ENCODE measurements around the gene BICD2.

BICD2 gene

GRCh38 chr9:92807757-92808725 lies 43.4 kb upstream of the BICD2 start:
- Histone ChIP-seq H2BK12ac (ENCODE audit: low read length) (no peak overlapping the region), H3K18ac (ENCODE audit: low read length) (peak overlapping the region; percentile 85), H3K23ac (ENCODE audit: low read depth, low read length, poor library complexity) (peak overlapping the region; percentile 85), H3K4me3 (ENCODE audit: low read length in 2 of 2) (peak overlapping the region in 1 of 2 donors; percentile 12), H3K4me1 (ENCODE audit: control insufficient read depth in 2 of 2, insufficient read depth in 1 of 2, low read depth in 1 of 2, low read length in 2 of 2) (no peaks in the 10 kb centered on the region), H2BK5ac (ENCODE audit: low read length) (peak overlapping the region; percentile 11), H2AFZ (ENCODE audit: low read length) (peak overlapping the region; percentile 94), H2BK15ac (ENCODE audit: low read length) (peak overlapping the region; percentile 37), H3K14ac (ENCODE audit: low read length) (peak overlapping the region; percentile 2), H2AK5ac (ENCODE audit: low read depth, low read length) (peak overlapping the region; percentile 89), H3K36me3 (replicated peaks in 1 of 2; ENCODE audit: control insufficient read depth in 2 of 2, insufficient read depth in 2 of 2, low read length in 2 of 2) (no peaks in the 10 kb centered on the region), H3K4me2 (ENCODE audit: insufficient read depth, low read length, poor library complexity, severe bottlenecking) (peak overlapping the region; percentile 75), H3K79me1 (ENCODE audit: low read depth, low read length) (no peaks in the 10 kb centered on the region), H3K4ac (ENCODE audit: low read length) (no peak overlapping the region), H3K27me3 (ENCODE audit: control insufficient read depth in 3 of 3, insufficient read depth in 3 of 3, low read depth in 1 of 3, low read length in 3 of 3) (peaks cover 29 to 82% (median 54%) of the 10 kb centered on the region in 3 experiments), H3K27ac (replicated peaks; ENCODE audit: low read length) (no peak overlapping the region), H2BK120ac (ENCODE audit: low read depth, low read length) (no peak overlapping the region), H4K91ac (ENCODE audit: low read depth, low read length, poor library complexity) (no peak overlapping the region), H3K9me3 (replicated peaks in 1 of 2; ENCODE audit: control insufficient read depth in 2 of 2, insufficient read depth in 1 of 2, low read depth in 1 of 2, low read length in 2 of 2) (peaks cover 0 to 1% of the 10 kb centered on the region in 2 donors), H4K8ac (ENCODE audit: low read depth, low read length) (no peak overlapping the region), H3K9ac (ENCODE audit: low read depth, low read length, poor library complexity) (no peak overlapping the region)
- DNase-seq (ENCODE audit: low spot score): no peak
- no CpG with 5 or more reads among the region's 76 CpGs for WGBS, 2 donors (ENCODE audit: extremely low coverage in 2 of 2, insufficient read length in 2 of 2, insufficient replicate concordance in 1 of 2)

GRCh38 chr9:92807031-92807756 lies 42.6 kb upstream of the BICD2 start:
- H3K27ac ChIP-seq (replicated peaks; ENCODE audit: low read length): no peak overlapping the region
- H3K4me3 ChIP-seq (ENCODE audit: low read length in 2 of 2): peak overlapping the region in 1 of 2 donors; percentile 12
- H3K23ac ChIP-seq (ENCODE audit: low read depth, low read length, poor library complexity): peak overlapping the region; percentile 5
- peak overlapping the region; percentile 94 for H2AFZ ChIP-seq (ENCODE audit: low read length)
- H2BK15ac ChIP-seq (ENCODE audit: low read length): no peak overlapping the region
- H4K91ac ChIP-seq (ENCODE audit: low read depth, low read length, poor library complexity): no peak overlapping the region
- no CpG with 5 or more reads among the region's 44 CpGs for WGBS, 2 donors (ENCODE audit: extremely low coverage in 2 of 2, insufficient read length in 2 of 2, insufficient replicate concordance in 1 of 2)
- no peak overlapping the region for H2BK120ac ChIP-seq (ENCODE audit: low read depth, low read length)
- H3K79me1 ChIP-seq (ENCODE audit: low read depth, low read length): no peaks in the 10 kb centered on the region
- no peaks in the 10 kb centered on the region for H3K36me3 ChIP-seq (replicated peaks in 1 of 2; ENCODE audit: control insufficient read depth in 2 of 2, insufficient read depth in 2 of 2, low read length in 2 of 2)
- no peak overlapping the region for H3K4me2 ChIP-seq (ENCODE audit: insufficient read depth, low read length, poor library complexity, severe bottlenecking)
- no peak overlapping the region for H2BK12ac ChIP-seq (ENCODE audit: low read length)
- H3K18ac ChIP-seq (ENCODE audit: low read length): peak overlapping the region; percentile 35
- peak overlapping the region; percentile 11 for H2BK5ac ChIP-seq (ENCODE audit: low read length)
- H3K9ac ChIP-seq (ENCODE audit: low read depth, low read length, poor library complexity): no peak overlapping the region
- peak overlapping the region; percentile 2 for H3K14ac ChIP-seq (ENCODE audit: low read length)
- H3K9me3 ChIP-seq (replicated peaks in 1 of 2; ENCODE audit: control insufficient read depth in 2 of 2, insufficient read depth in 1 of 2, low read depth in 1 of 2, low read length in 2 of 2): peaks cover 0 to 1% of the 10 kb centered on the region in 2 donors
- H3K27me3 ChIP-seq (ENCODE audit: control insufficient read depth in 3 of 3, insufficient read depth in 3 of 3, low read depth in 1 of 3, low read length in 3 of 3): peaks cover 29 to 74% (median 52%) of the 10 kb centered on the region in 3 experiments
- H3K4me1 ChIP-seq (ENCODE audit: control insufficient read depth in 2 of 2, insufficient read depth in 1 of 2, low read depth in 1 of 2, low read length in 2 of 2): no peaks in the 10 kb centered on the region
- H4K8ac ChIP-seq (ENCODE audit: low read depth, low read length): peak overlapping the region; percentile 43
- H2AK5ac ChIP-seq (ENCODE audit: low read depth, low read length): peak overlapping the region; percentile 89
- no peak overlapping the region for H3K4ac ChIP-seq (ENCODE audit: low read length)
- no peak for DNase-seq (ENCODE audit: low spot score)

GRCh38 chr9:92804727-92805126 lies 40.1 kb upstream of the BICD2 start:
- H3K4ac ChIP-seq (ENCODE audit: low read length): no peak overlapping the region
- H2BK12ac ChIP-seq (ENCODE audit: low read length): no peak overlapping the region
- H3K27ac ChIP-seq (replicated peaks; ENCODE audit: low read length): no peak overlapping the region
- 100% methylated on average over 2 to 6 of the region's 6 CpGs for WGBS, 2 donors (ENCODE audit: extremely low coverage in 2 of 2, insufficient read length in 2 of 2, insufficient replicate concordance in 1 of 2)
- no peak overlapping the region for H3K9ac ChIP-seq (ENCODE audit: low read depth, low read length, poor library complexity)
- peak overlapping the region; percentile 18 for H4K91ac ChIP-seq (ENCODE audit: low read depth, low read length, poor library complexity)
- no peaks in the 10 kb centered on the region for H3K36me3 ChIP-seq (replicated peaks in 1 of 2; ENCODE audit: control insufficient read depth in 2 of 2, insufficient read depth in 2 of 2, low read length in 2 of 2)
- no peak overlapping the region for H2AFZ ChIP-seq (ENCODE audit: low read length)
- no peak overlapping the region for H3K14ac ChIP-seq (ENCODE audit: low read length)
- no peak for DNase-seq (ENCODE audit: low spot score)
- peak overlapping the region; percentile 28 for H3K23ac ChIP-seq (ENCODE audit: low read depth, low read length, poor library complexity)
- peaks cover 28 to 52% (median 46%) of the 10 kb centered on the region in 3 experiments for H3K27me3 ChIP-seq (ENCODE audit: control insufficient read depth in 3 of 3, insufficient read depth in 3 of 3, low read depth in 1 of 3, low read length in 3 of 3)
- no peak overlapping the region for H2BK15ac ChIP-seq (ENCODE audit: low read length)
- H2BK120ac ChIP-seq (ENCODE audit: low read depth, low read length): no peak overlapping the region
- H3K18ac ChIP-seq (ENCODE audit: low read length): no peak overlapping the region
- H3K9me3 ChIP-seq (replicated peaks in 1 of 2; ENCODE audit: control insufficient read depth in 2 of 2, insufficient read depth in 1 of 2, low read depth in 1 of 2, low read length in 2 of 2): peaks cover 0 to 1% of the 10 kb centered on the region in 2 donors
- H2BK5ac ChIP-seq (ENCODE audit: low read length): no peak overlapping the region
- no peak overlapping the region for H3K4me2 ChIP-seq (ENCODE audit: insufficient read depth, low read length, poor library complexity, severe bottlenecking)
- H4K8ac ChIP-seq (ENCODE audit: low read depth, low read length): no peak overlapping the region
- no peaks in the 10 kb centered on the region for H3K79me1 ChIP-seq (ENCODE audit: low read depth, low read length)
- H2AK5ac ChIP-seq (ENCODE audit: low read depth, low read length): no peak overlapping the region
- peak overlapping the region in 1 of 2 donors; percentile 11 for H3K4me3 ChIP-seq (ENCODE audit: low read length in 2 of 2)
- H3K4me1 ChIP-seq (ENCODE audit: control insufficient read depth in 2 of 2, insufficient read depth in 1 of 2, low read depth in 1 of 2, low read length in 2 of 2): no peaks in the 10 kb centered on the region

Measured in neuronal stem cell (in vitro differentiated cells).